H9 (cell line): Measurements from ENCODE around the gene KCNQ2. TPM values are rescaled to one million over a fixed set of nuclear protein-coding genes. Genes with fewer than 3 reads are reported as not detected.

Source experiments
- DNase-seq: peaks from one replicate; pipeline ENCODE4 v3.0.0-alpha.2; 2017
- H2AFZ ChIP-seq: one replicate; pipeline ENCODE4 v1.6.1; 2013; ENCODE audit warnings: mild to moderate bottlenecking, low read length, control low read depth, moderate library complexity
- H2AK5ac ChIP-seq: 2 replicates; pipeline ENCODE4 v1.6.1; 2013; ENCODE audit warnings: low read length, control low read depth, mixed read lengths; ENCODE audit not compliant: insufficient read length
- H2BK120ac ChIP-seq: one replicate; pipeline ENCODE4 v1.6.1; 2013; ENCODE audit warnings: low read depth, mild to moderate bottlenecking, low read length, control low read depth, inconsistent platforms; ENCODE audit not compliant: poor library complexity, severe bottlenecking
- H2BK12ac ChIP-seq: 2 replicates; pipeline ENCODE4 v1.6.1; 2013; ENCODE audit warnings: low read length, control low read depth, mixed read lengths, low read depth; ENCODE audit not compliant: insufficient read length
- H2BK15ac ChIP-seq: 2 replicates; pipeline ENCODE4 v1.6.1; 2013; ENCODE audit warnings: low read depth, low read length, control low read depth
- H2BK20ac ChIP-seq: one replicate; pipeline ENCODE4 v1.6.1; 2013; ENCODE audit warnings: low read depth, mild to moderate bottlenecking, low read length, control low read depth, inconsistent platforms; ENCODE audit not compliant: poor library complexity, severe bottlenecking
- H2BK5ac ChIP-seq: 2 replicates; pipeline ENCODE4 v1.6.1; 2013; ENCODE audit warnings: low read length, control low read depth, mixed read lengths; ENCODE audit not compliant: insufficient read length
- H3K14ac ChIP-seq: 2 replicates; pipeline ENCODE4 v1.6.1; 2013; ENCODE audit warnings: low read length, control low read depth; ENCODE audit not compliant: insufficient read depth
- H3K18ac ChIP-seq: 2 replicates; pipeline ENCODE4 v1.6.1; 2013; ENCODE audit warnings: low read depth, mild to moderate bottlenecking, mixed read lengths, low read length, control low read depth; ENCODE audit not compliant: insufficient read length
- H3K23ac ChIP-seq: 2 replicates; pipeline ENCODE4 v1.6.1; 2013; ENCODE audit warnings: low read length, control low read depth, mixed read lengths, low read depth; ENCODE audit not compliant: insufficient read length
- H3K23me2 ChIP-seq: 2 replicates; pipeline ENCODE4 v1.6.1; 2013; ENCODE audit warnings: low read depth, mild to moderate bottlenecking, mixed read lengths, low read length, control low read depth; ENCODE audit not compliant: insufficient read length, poor library complexity, severe bottlenecking
- H3K27ac ChIP-seq: 2 replicates; pipeline ENCODE4 v1.5.1; 2013; ENCODE audit warnings: low read length, control low read depth, mixed read lengths, low read depth; ENCODE audit not compliant: insufficient read length
- H3K27me3 ChIP-seq: 2 replicates; pipeline ENCODE4 v1.6.1; 2013; ENCODE audit warnings: low read length, control low read depth, inconsistent platforms; ENCODE audit not compliant: insufficient read depth
- H3K4ac ChIP-seq: 2 replicates; pipeline ENCODE4 v1.6.1; 2013; ENCODE audit warnings: low read depth, mild to moderate bottlenecking, control low read depth, inconsistent platforms, low read length, moderate library complexity
- H3K4me1 ChIP-seq: 2 replicates; pipeline ENCODE4 v1.6.1; 2013; ENCODE audit warnings: low read length, control low read depth, inconsistent platforms; ENCODE audit not compliant: insufficient read depth
- H3K4me2 ChIP-seq: 2 replicates; pipeline ENCODE4 v1.6.1; 2013; ENCODE audit warnings: low read length, control low read depth, mixed read lengths; ENCODE audit not compliant: insufficient read length, insufficient read depth
- H3K56ac ChIP-seq: 2 replicates; pipeline ENCODE4 v1.6.1; 2013; ENCODE audit warnings: low read depth, mild to moderate bottlenecking, mixed read lengths, low read length, control low read depth; ENCODE audit not compliant: insufficient read length
- H3K79me1 ChIP-seq: 2 replicates; pipeline ENCODE4 v1.6.1; 2013; ENCODE audit warnings: low read depth, mild to moderate bottlenecking, moderate library complexity, low read length, control low read depth, inconsistent platforms; ENCODE audit not compliant: insufficient read depth, poor library complexity, severe bottlenecking
- H3K79me2 ChIP-seq: 2 replicates; pipeline ENCODE4 v1.6.1; 2013; ENCODE audit warnings: low read length, control low read depth, inconsistent platforms; ENCODE audit not compliant: insufficient read depth
- H3K9ac ChIP-seq: 2 replicates; pipeline ENCODE4 v1.6.1; 2013; ENCODE audit warnings: low read length, control low read depth, mixed read lengths; ENCODE audit not compliant: insufficient read length; ENCODE audit errors: extremely low read depth
- H3K9me3 ChIP-seq: one replicate; pipeline ENCODE4 v1.6.1; 2013; ENCODE audit warnings: low read depth, low read length, inconsistent platforms; ENCODE audit not compliant: control insufficient read depth
- H3T11ph ChIP-seq: one replicate; pipeline ENCODE4 v1.6.1; 2013; ENCODE audit warnings: mild to moderate bottlenecking, low read length, control low read depth, inconsistent platforms
- H4K20me1 ChIP-seq: one replicate; pipeline ENCODE4 v1.6.1; 2013; ENCODE audit not compliant: control insufficient read depth, insufficient read length, insufficient read depth
- H4K5ac ChIP-seq: 2 replicates; pipeline ENCODE4 v1.6.1; 2013; ENCODE audit warnings: low read depth, mild to moderate bottlenecking, mixed read lengths, low read length, control low read depth; ENCODE audit not compliant: insufficient read length
- H4K8ac ChIP-seq: replicated peaks from 2 replicates; pipeline ENCODE4 v1.6.1; 2013; ENCODE audit warnings: low read length, control low read depth, mixed read lengths, low read depth; ENCODE audit not compliant: insufficient read length
- H4K91ac ChIP-seq: 2 replicates; pipeline ENCODE4 v1.6.1; 2013; ENCODE audit warnings: low read depth, mild to moderate bottlenecking, moderate library complexity, mixed read lengths, low read length, control low read depth; ENCODE audit not compliant: insufficient read length
- H3K27ac Mint-ChIP-seq, 3 experiments: 2 replicates in 2 of 3; 3 replicates in 1 of 3; pipeline ENCODE4 v1.8.0; 2020 to 2021; ENCODE audit warnings: mixed read lengths in 3 of 3, mild to moderate bottlenecking in 1 of 3, moderate library complexity in 1 of 3
- H3K27me3 Mint-ChIP-seq: 2 replicates; pipeline ENCODE4 v1.8.0; 2021; ENCODE audit warnings: low read depth, mild to moderate bottlenecking, moderate library complexity, mixed read lengths
- H3K36me3 Mint-ChIP-seq, 3 experiments: 2 replicates in 2 of 3; 3 replicates in 1 of 3; pipeline ENCODE4 v1.8.0; 2020 to 2021; ENCODE audit warnings: low read depth in 3 of 3, mixed read lengths in 3 of 3; ENCODE audit not compliant: insufficient read depth in 1 of 3
- H3K4me1 Mint-ChIP-seq, 2 experiments: 2 replicates each; pipeline ENCODE4 v1.8.0; 2020; ENCODE audit warnings: mixed read lengths in 2 of 2
- H3K4me3 Mint-ChIP-seq, 2 experiments: 2 replicates in 1 of 2; 3 replicates in 1 of 2; pipeline ENCODE4 v1.8.0; 2020 to 2021; ENCODE audit warnings: mild to moderate bottlenecking in 2 of 2, mixed read lengths in 2 of 2, moderate library complexity in 1 of 2
- H3K9me3 Mint-ChIP-seq, 2 experiments: 2 replicates in 1 of 2; 3 replicates in 1 of 2; pipeline ENCODE4 v1.8.0; 2020; ENCODE audit warnings: mild to moderate bottlenecking in 2 of 2, mixed read lengths in 2 of 2, moderate library complexity in 1 of 2
- CTCF ChIP-seq: fragments of 200-600 bp; sonication (generic); conservative IDR thresholded peaks from 3 replicates; pipeline ENCODE4 v1.8.0; 2021; ENCODE audit warnings: antibody characterized with exemption, mild to moderate bottlenecking
- WGBS: extraction: QIAGEN DNeasy Blood & Tissue Kit; methylation state at CpG from one replicate; pipeline ENCODE4 v1.1.7; 2013; ENCODE audit warnings: missing lambda C conversion rate, low lambda C conversion rate, mixed read lengths; ENCODE audit not compliant: insufficient read length; ENCODE audit errors: extremely low coverage; 5-methylcytosine and 5-hydroxymethylcytosine counted together
- total RNA-seq: library from RNA; stranded (reverse); gene quantifications from 2 replicates; pipeline ENCODE4 v1.2.1, GENCODE V29; 2021

KCNQ2 gene
- total RNA-seq, 1 experiment from 2014 or later, result 69.2 TPM

- H3K9me3 ChIP-seq, result no peaks in the 10 kb centered on the region
- H3K4me2 ChIP-seq, result no peak overlapping the region
- DNase-seq, result no peak
- Mint-ChIP-seq H3K27me3 (no peaks in the 10 kb centered on the region), H3K36me3 (peaks cover 0 to 12% (median 0%) of the 10 kb centered on the region in 3 experiments; a peak in 1 of 7 replicates), H3K4me1 (peaks cover 22 to 44% of the 10 kb centered on the region in 2 experiments), H3K27ac (peak overlapping the region in 2 of 3 experiments; percentile 67 to 82; a peak in 2 of 7 replicates), H3K4me3 (peak overlapping the region in 1 of 2 experiments; percentile 65; a peak in 2 of 5 replicates), H3K9me3 (no peaks in the 10 kb centered on the region)
- no peak overlapping the region for H2BK15ac ChIP-seq
- no peak for TF ChIP-seq CTCF
- H3K18ac ChIP-seq, result no peak overlapping the region
- H4K91ac ChIP-seq, result no peak overlapping the region
- no peak overlapping the region for H3K4ac ChIP-seq
- no peak overlapping the region for H2BK5ac ChIP-seq
- no CpG with 5 or more reads among the region's 40 CpGs for WGBS
- H3K79me1 ChIP-seq, result peaks cover 3% of the 10 kb centered on the region
- H3K79me2 ChIP-seq, result no peaks in the 10 kb centered on the region; the same call in 1 of the 2 replicates
- H3K27ac ChIP-seq, result no peak overlapping the region
- no peaks in the 10 kb centered on the region; the same call in 1 of the 2 replicates for H3K4me1 ChIP-seq
- no peak overlapping the region for H3K9ac ChIP-seq
- no peak overlapping the region for H2BK20ac ChIP-seq
- no peak overlapping the region for H4K5ac ChIP-seq
- H3K56ac ChIP-seq, result no peak overlapping the region
- no peak overlapping the region for H4K8ac ChIP-seq
- no peak overlapping the region for H2BK120ac ChIP-seq
- no peaks in the 10 kb centered on the region for H3K27me3 ChIP-seq
- H2BK12ac ChIP-seq, result no peak overlapping the region
- H3K14ac ChIP-seq, result no peak overlapping the region; the same call in 1 of the 2 replicates
- no peak overlapping the region for H3K23ac ChIP-seq
- no peaks in the 10 kb centered on the region for H3K23me2 ChIP-seq
- H3T11ph ChIP-seq, result no peak overlapping the region
- H4K20me1 ChIP-seq, result no peaks in the 10 kb centered on the region
- no peak overlapping the region for H2AK5ac ChIP-seq
- no peak overlapping the region for H2AFZ ChIP-seq
Measured at GRCh38 chr20:63456429-63457284, 15.8 kb downstream of the KCNQ2 start.
